NT2/D1 (cell line): ENCODE data around the gene MYO5B.

ENCODE experiments used
- SUZ12 ChIP-seq: IDR thresholded peaks from 2 replicates; pipeline ENCODE4 v1.6.1; 2011; ENCODE audit not compliant: insufficient read length, insufficient read depth; ENCODE audit errors: extremely low read depth
- YY1 ChIP-seq: IDR thresholded peaks from 2 replicates; pipeline ENCODE4 v1.6.1; 2011; ENCODE audit not compliant: insufficient read length, insufficient read depth
- ZNF274 ChIP-seq: IDR thresholded peaks from 2 replicates; pipeline ENCODE4 v1.6.1; 2011; ENCODE audit warnings: mild to moderate bottlenecking, low read depth, low read length

DNA sequence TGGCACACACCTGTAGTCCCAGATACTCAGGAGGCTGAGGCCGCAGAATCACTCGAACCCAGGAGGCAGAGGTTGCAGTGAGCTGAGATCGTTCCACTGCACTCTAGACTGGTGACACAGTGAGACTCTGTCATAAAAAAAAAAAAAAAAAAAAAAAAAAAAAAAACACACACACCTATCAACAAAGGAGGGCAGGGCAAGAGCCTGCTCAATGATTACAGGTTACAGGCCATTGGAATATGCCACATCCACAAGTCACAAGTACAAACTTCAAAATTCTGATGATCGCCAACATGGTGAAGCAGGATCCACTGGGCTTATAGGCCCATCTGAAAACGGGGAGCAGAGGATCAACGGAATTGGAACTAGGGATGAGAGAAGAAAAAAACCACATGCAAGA, 6.3 kb downstream of the MYO5B start:
- TF ChIP-seq ZNF274: no peak
- no peak for TF ChIP-seq YY1
- TF ChIP-seq SUZ12: no peak
